NCI-H2029 (cell line): ENCODE results near the gene ZBTB38.
A peak's percentile ranks its signal among the peaks of the same experiment; 100 is the strongest.

ENCODE experiments used
- DNase-seq: peaks from one replicate; lab custom pipeline; 2025; lab: John Stamatoyannopoulos, UW

The ZBTB38 gene, protein sequence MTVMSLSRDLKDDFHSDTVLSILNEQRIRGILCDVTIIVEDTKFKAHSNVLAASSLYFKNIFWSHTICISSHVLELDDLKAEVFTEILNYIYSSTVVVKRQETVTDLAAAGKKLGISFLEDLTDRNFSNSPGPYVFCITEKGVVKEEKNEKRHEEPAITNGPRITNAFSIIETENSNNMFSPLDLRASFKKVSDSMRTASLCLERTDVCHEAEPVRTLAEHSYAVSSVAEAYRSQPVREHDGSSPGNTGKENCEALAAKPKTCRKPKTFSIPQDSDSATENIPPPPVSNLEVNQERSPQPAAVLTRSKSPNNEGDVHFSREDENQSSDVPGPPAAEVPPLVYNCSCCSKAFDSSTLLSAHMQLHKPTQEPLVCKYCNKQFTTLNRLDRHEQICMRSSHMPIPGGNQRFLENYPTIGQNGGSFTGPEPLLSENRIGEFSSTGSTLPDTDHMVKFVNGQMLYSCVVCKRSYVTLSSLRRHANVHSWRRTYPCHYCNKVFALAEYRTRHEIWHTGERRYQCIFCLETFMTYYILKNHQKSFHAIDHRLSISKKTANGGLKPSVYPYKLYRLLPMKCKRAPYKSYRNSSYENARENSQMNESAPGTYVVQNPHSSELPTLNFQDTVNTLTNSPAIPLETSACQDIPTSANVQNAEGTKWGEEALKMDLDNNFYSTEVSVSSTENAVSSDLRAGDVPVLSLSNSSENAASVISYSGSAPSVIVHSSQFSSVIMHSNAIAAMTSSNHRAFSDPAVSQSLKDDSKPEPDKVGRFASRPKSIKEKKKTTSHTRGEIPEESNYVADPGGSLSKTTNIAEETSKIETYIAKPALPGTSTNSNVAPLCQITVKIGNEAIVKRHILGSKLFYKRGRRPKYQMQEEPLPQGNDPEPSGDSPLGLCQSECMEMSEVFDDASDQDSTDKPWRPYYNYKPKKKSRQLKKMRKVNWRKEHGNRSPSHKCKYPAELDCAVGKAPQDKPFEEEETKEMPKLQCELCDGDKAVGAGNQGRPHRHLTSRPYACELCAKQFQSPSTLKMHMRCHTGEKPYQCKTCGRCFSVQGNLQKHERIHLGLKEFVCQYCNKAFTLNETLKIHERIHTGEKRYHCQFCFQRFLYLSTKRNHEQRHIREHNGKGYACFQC (N-terminal part only)

DNA sequence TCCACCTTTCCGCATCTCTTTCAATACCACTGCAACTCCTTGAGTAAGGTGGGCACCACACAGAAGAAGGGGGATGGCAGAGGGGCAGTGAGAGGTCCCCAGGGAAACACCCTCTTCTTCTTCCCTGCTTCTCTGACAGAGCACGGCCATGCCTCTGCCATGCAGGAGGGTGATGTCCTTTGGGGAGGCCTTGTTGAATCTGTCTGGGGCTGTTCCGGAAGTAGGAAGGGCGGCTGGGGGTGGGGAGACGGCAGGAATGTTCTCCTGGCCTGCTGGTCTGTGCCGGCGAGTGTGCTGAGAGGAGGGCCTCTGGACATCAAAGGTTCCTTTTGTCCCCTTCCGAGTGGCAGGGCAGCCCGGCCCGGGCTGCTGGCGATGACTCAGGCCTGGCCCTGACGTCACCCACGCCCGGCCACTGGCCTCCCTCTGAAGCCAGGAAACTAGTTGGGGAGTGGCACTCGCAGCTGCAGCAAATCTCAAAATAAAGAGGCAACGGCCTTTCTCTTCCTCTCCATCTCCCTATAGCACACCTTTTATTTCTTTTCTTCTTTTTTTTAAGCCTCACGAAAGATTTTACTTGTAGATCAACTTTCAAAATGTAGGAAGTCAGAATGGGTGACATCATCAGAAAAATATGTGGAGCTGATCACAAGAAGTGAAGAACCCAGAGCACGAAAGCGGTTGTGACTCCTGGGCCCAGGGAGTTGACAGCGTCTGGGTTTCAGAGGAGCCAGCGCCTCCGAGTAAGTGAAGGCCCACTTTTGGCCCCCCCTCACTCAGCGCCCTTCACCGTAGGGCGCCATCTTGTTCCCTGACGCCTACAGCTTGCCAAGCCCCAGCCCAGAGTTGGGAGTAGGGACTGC lies at the start of gene ZBTB38:
ZBTB38 (plus strand) TSS at position 443 of the 863 bp plus-strand sequence. CDS start 73,885 bp downstream, outside the sequence.
- no peak for DNase-seq

DNA sequence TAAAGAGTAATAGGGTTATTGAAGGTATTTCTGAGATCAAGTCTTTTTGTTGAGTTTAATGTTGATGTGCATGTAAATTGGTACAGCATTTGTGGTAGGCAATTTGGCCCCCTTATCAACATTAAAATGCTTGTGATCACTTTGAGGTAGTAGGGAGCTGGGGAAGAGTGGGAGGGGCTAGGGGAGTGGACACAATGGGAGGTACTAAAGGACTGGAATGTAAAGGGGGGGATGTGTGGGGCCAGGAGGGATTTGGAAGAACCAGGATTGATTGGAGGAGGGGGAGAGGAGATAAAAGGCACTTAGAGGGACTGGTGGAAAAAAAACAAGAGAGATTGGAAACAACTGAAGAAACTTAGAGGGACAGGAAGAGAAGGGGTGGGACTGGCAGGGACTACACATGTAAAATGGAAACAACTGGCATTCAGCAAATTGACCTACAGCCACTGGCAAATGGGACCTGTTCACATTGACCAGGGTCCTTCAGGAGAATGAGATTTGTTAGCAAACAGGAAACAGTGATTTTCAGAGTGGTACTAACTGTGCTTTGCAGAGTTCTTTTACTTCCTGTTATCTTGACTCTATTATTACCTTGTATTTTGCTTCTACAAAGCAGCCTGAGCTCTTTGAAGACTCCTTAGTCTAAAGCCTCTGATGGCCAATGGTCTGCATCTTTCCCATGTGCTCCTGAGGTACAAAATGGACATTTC lies 47.8 kb upstream of the ZBTB38 start:
- DNase-seq = no peak

DNA sequence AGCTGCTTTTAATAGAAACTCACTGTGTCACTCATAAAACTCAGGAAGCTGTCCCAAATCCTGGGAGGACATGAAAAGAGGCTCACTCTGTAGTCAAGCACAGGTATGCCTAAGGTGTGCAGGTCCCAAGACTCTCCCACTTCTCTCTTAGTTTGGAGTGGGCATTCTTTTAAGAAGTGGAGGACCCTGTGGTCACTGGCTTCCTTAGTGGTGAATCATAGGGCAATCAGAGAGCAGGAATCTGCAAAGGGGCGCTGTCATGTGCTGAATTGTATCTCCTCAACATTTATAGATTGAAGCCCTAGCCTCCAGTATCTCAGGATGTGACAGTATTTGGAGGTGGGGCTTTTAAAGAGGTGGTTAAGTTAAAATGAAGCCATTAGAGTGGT lies 47.2 kb upstream of the ZBTB38 start:
- no peak for DNase-seq

GRCh38 chr3:141323936-141324704 lies 44.2 kb upstream of the ZBTB38 start:
- DNase-seq = no peak

DNA sequence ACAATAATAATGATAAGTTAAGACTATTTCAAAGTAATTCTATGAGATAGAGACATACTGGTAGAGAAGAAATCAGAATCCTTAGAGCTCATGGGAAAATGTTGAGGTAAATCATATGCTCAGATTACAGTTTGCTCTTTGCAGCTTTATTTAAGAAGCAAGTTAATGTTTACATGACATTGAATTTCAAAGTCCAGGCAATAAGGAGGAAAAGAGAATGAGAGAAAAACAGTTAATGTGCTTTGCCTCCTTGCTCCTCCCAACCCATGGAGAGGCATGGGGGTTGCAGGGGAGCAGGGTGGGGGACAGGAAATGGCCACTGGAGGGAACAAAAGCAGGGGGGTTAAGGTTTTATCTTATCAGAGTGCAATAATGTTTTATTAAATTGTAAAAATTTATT lies 42.2 kb upstream of the ZBTB38 start:
- no peak for DNase-seq

- peak; percentile 30 for DNase-seq
These were observed 41.7 kb upstream of the ZBTB38 start for GRCh38 chr3:141326626-141327025.

DNA sequence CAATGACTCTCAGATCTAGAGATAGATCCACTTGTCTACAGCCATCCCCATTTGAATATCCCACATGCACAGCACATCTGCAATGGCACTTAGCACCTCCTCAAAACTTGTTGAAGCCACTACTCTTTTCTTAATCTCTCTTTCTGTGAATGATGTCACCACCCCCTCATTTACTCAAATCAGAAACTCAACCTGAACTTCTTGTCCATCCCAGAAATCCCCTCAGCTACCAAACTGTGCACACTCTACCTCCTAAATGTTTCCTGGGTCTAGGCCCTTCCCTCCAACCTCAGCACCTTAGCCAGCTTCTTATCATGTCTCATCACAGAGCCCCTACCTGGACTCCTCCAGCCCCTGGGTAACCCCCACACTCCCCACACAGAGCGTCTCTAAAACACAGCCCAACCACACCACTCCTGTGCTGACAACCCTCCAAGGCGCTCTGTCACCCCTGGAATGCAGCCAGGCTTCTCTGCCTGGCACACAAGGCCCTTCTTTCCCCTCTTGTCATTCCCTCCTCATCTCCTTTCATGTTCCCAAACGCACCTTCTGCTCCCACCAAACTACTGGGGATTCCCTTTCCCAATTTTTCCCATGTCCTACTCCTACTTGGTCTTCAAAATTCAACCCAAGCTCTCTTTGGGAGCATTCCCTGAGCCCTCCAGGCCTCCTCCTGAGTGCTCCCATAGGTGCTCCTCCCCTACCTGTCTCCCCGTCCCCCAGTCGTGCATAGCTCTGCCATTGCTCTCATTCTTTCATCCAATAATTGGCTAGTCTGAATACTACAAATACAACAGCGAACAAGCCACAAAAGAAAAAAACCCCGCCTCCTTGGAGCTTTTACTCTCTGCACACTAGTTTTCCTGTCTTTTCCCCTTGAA lies 39.8 kb upstream of the ZBTB38 start:
- DNase-seq = no peak

DNA sequence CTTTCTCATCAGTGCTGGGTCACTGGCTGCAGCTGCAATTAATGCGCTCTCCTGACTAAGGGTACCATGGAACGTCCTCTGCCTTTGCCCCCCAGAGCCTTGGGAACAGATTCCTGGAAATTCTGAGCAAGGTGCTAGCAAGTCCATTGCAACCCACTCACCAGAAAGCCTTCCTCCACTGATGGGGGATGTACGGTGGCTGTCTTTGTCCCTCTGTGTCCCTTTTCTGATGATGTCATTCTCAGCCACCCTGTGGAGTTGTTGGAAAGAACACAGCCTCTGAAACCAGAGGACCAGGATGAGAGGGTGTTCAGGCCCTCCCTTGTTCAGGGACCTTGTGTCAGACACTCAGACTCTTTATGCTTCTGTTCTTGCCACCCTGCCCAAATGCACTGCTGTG lies 38.1 kb upstream of the ZBTB38 start:
- DNase-seq = no peak

GRCh38 chr3:141330718-141331376 lies 37.5 kb upstream of the ZBTB38 start:
- DNase-seq = no peak

- DNase-seq = no peak
These were observed 36.7 kb upstream of the ZBTB38 start for GRCh38 chr3:141331377-141332318.

- no peak for DNase-seq
These were observed 35.9 kb upstream of the ZBTB38 start for GRCh38 chr3:141332416-141332815.

GRCh38 chr3:141333836-141334626 lies 34.3 kb upstream of the ZBTB38 start:
- DNase-seq = no peak

DNA sequence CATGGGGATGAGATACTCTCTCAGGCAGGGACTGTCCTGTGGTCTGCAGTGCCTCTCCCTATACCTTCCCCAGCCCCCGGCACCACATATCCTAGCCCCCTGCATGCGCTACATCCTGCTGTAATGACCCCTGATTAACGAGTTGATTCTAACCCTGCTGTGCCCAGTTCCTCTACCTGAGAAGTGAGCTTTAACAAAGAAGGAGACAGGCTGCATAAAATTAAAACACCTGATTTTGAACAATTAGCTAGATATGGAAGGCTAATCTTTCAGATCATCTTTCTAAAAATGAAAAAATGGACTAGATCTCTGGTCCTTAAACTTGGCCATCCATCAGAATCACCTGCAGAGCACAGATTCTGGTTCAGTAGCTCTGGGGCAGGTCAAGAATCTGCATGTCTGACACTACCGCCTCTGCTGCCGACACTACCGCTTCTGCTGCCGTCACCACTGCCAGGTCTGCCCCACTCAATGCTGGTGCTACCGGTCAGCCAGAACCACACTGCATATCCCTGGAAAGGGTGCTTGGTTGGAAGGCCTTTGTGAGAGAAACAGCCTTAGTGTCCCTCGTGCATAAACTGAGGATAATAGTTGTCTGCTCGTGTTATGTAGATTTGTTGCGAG lies 33.6 kb upstream of the ZBTB38 start:
- no peak for DNase-seq

GRCh38 chr3:141335531-141336061 lies 32.7 kb upstream of the ZBTB38 start:
- no peak for DNase-seq

DNA sequence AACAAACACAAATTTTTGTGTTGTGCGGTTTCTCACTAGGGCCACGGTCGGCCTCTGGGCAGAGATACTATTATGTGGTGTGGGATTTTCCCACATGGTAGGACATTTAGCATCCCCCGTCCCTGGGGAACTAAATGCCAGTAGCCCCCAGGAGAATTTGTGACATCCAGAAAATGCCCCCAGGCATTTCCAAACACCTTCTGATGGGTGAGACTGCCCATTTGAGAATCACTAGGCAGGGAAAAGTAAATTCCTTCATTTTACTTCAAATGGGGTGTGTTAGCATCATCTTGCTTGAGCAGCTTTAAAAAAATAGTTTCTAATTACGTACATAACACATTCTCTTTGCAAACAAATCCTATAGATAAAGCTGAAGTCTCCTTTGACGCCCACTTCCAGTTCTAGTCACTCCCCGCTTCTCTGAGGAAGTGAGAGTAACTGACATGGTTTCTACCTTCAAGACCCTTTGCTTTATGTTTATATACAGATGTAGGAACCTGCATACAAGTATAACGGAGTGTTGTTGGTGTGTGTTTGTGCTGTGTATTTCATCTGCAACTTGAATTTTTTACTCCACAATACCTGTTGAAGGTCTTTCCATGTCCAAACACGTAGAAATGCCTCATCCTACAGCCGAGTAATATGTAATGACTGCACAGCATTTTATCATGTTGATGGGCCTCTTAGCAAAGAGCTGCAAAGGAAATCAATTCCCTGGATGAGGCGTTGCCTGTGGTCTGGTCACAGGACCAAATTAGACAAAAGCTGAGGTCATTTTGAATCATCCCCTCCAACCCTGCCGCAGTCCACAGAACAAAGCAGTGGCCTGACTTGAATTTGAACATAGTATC lies 31.4 kb upstream of the ZBTB38 start:
- DNase-seq = peak; percentile 61
